DND-41 (cell line): ENCODE results near the gene WIF1.

Source experiments
- ATAC-seq: fragments of 200-7000 bp; cut with Tn5 transposase; 3 replicates; pipeline ENCODE4 v1.9.1; 2021; ENCODE audit warnings: low read depth; ENCODE audit not compliant: insufficient read depth
- DNase-seq: peaks from one replicate; pipeline ENCODE4 v3.0.0-alpha.2; 2020
- H2AFZ ChIP-seq: 2 replicates; pipeline ENCODE4 v1.6.0; 2012; ENCODE audit warnings: low read depth, low read length
- H3K27ac ChIP-seq: 2 replicates; pipeline ENCODE4 v1.5.1; 2012; ENCODE audit warnings: low read length, inconsistent platforms
- H3K27me3 ChIP-seq: fragments of 200-600 bp; sonication (generic); 2 replicates; pipeline ENCODE4 v1.6.0; 2012; ENCODE audit warnings: low read length, mild to moderate bottlenecking, inconsistent platforms; ENCODE audit not compliant: insufficient read depth, poor library complexity
- H3K36me3 ChIP-seq: 2 replicates; pipeline ENCODE4 v1.5.1; 2012; ENCODE audit warnings: low read length, inconsistent platforms; ENCODE audit not compliant: insufficient read depth
- H3K4me1 ChIP-seq: 2 replicates; pipeline ENCODE4 v1.5.1; 2012; ENCODE audit warnings: mild to moderate bottlenecking, low read length; ENCODE audit not compliant: insufficient read depth
- H3K4me2 ChIP-seq: 2 replicates; pipeline ENCODE4 v1.6.0; 2012; ENCODE audit warnings: mild to moderate bottlenecking, moderate library complexity, low read length, inconsistent platforms; ENCODE audit not compliant: insufficient read depth
- H3K4me3 ChIP-seq, 2 experiments: fragments of 200-600 bp in 1 of 2; shearing (Covaris generic) in 1 of 2; 2 replicates each; pipeline ENCODE4 v1.5.1; 2012 to 2016; ENCODE audit warnings: inconsistent platforms in 2 of 2, low read length in 2 of 2, mild to moderate bottlenecking in 2 of 2, low read depth in 1 of 2, moderate library complexity in 1 of 2
- H3K79me2 ChIP-seq: 2 replicates; pipeline ENCODE4 v1.6.0; 2012; ENCODE audit warnings: low read length, inconsistent platforms; ENCODE audit not compliant: insufficient read depth
- H3K9ac ChIP-seq: 2 replicates; pipeline ENCODE4 v1.6.0; 2012; ENCODE audit warnings: low read depth, mild to moderate bottlenecking, inconsistent platforms, low read length, moderate library complexity
- H3K9me3 ChIP-seq: 2 replicates; pipeline ENCODE4 v1.5.1; 2012; ENCODE audit warnings: low read length, moderate library complexity, mild to moderate bottlenecking, inconsistent platforms; ENCODE audit not compliant: insufficient read depth, severe bottlenecking
- H4K20me1 ChIP-seq: 2 replicates; pipeline ENCODE4 v1.6.0; 2012; ENCODE audit warnings: low read length; ENCODE audit not compliant: insufficient read depth
- EZH2 ChIP-seq: IDR thresholded peaks from 3 replicates; pipeline ENCODE4 v1.6.1; 2012; ENCODE audit warnings: borderline replicate concordance, low read depth, mild to moderate bottlenecking, moderate library complexity, low read length, inconsistent platforms; ENCODE audit not compliant: severe bottlenecking
- TF ChIP-seq, protein P1 (sequence below): IDR thresholded peaks from 2 replicates; pipeline ENCODE4 v1.5.1; 2012; ENCODE audit warnings: borderline replicate concordance, low read length, moderate library complexity, mild to moderate bottlenecking; ENCODE audit not compliant: poor library complexity, severe bottlenecking; ENCODE audit errors: extremely low read depth

The WIF1 gene

GRCh38 chr12:65083581-65083980 is 37.5 kb downstream of the WIF1 start:
- Histone ChIP-seq H3K9ac (no peak overlapping the region), H3K4me1 (no peaks in the 10 kb centered on the region), H3K4me2 (no peak overlapping the region), H3K79me2 (no peaks in the 10 kb centered on the region), H3K9me3 (no peaks in the 10 kb centered on the region), H2AFZ (no peak overlapping the region), H3K27me3 (peaks cover 11% of the 10 kb centered on the region), H3K27ac (no peak overlapping the region), H4K20me1 (no peaks in the 10 kb centered on the region), H3K36me3 (no peaks in the 10 kb centered on the region), H3K4me3 (no peak overlapping the region)
- no peak for DNase-seq
- no peak for TF ChIP-seq EZH2
- TF ChIP-seq, protein P1, sequence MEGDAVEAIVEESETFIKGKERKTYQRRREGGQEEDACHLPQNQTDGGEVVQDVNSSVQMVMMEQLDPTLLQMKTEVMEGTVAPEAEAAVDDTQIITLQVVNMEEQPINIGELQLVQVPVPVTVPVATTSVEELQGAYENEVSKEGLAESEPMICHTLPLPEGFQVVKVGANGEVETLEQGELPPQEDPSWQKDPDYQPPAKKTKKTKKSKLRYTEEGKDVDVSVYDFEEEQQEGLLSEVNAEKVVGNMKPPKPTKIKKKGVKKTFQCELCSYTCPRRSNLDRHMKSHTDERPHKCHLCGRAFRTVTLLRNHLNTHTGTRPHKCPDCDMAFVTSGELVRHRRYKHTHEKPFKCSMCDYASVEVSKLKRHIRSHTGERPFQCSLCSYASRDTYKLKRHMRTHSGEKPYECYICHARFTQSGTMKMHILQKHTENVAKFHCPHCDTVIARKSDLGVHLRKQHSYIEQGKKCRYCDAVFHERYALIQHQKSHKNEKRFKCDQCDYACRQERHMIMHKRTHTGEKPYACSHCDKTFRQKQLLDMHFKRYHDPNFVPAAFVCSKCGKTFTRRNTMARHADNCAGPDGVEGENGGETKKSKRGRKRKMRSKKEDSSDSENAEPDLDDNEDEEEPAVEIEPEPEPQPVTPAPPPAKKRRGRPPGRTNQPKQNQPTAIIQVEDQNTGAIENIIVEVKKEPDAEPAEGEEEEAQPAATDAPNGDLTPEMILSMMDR: no peak
- ATAC-seq: no peak

DNA sequence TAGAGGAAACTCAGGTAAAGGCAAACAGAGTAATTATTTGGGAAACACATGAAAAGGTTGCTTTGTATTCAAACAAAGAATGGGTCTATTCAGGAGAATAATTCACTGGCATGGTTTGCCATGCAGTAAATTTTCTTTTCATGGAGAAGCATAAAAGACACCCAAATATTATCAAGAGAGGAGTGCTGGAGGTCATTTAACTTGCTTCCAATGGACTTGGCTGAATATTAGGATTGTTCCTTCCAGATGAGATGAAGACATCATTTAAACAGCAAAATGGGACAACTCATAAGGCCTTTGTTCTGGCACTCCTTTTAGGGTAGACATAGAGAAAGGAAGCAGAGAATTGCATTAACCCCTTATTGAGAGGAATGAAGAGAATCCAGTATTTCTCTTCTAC is 38.7 kb downstream of the WIF1 start:
- TF ChIP-seq EZH2: no peak
- TF ChIP-seq, protein P1: no peak
- DNase-seq (no peak), ATAC-seq (no peak)
- Histone ChIP-seq H3K79me2 (no peaks in the 10 kb centered on the region), H3K4me2 (no peak overlapping the region), H3K36me3 (no peaks in the 10 kb centered on the region), H3K9ac (no peak overlapping the region), H3K4me1 (no peaks in the 10 kb centered on the region), H3K27me3 (peaks cover 11% of the 10 kb centered on the region), H3K9me3 (no peaks in the 10 kb centered on the region), H3K4me3 (no peak overlapping the region), H4K20me1 (no peaks in the 10 kb centered on the region), H3K27ac (no peak overlapping the region), H2AFZ (no peak overlapping the region)

GRCh38 chr12:65081496-65081895 is 39.6 kb downstream of the WIF1 start:
- Histone ChIP-seq H3K27ac (no peak overlapping the region), H3K27me3 (peaks cover 11% of the 10 kb centered on the region), H3K36me3 (no peaks in the 10 kb centered on the region), H3K9me3 (no peaks in the 10 kb centered on the region), H4K20me1 (no peaks in the 10 kb centered on the region), H2AFZ (no peak overlapping the region), H3K9ac (no peak overlapping the region), H3K4me1 (no peaks in the 10 kb centered on the region), H3K4me2 (no peak overlapping the region), H3K79me2 (no peaks in the 10 kb centered on the region), H3K4me3 (no peak overlapping the region)
- no peak for ATAC-seq
- no peak for TF ChIP-seq EZH2
- TF ChIP-seq, protein P1: no peak
- DNase-seq: no peak

DNA sequence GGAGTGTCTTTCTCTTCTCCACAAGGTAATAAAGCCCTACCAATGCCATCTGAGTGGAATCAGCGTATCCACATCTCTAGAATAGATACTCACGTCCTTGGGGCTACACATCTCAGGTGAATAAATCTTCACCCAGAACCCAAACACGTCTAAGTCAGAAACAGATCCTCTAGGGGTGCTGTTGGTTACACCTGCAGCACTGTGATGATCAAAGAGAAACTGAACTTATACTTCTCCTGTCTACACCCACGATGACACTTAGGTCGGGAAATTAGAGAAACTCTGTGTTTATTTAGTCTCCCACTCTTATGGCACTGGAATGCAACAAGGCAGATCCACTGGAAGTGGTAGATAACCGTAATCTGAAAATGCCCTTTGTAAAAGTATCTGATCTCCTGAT is 46.2 kb downstream of the WIF1 start:
- DNase-seq (no peak), ATAC-seq (peak; percentile 37; the same call in 1 of the 3 replicates)
- H3K9ac ChIP-seq: no peak overlapping the region
- H3K79me2 ChIP-seq: no peaks in the 10 kb centered on the region
- no peak overlapping the region for H3K27ac ChIP-seq
- H4K20me1 ChIP-seq: no peaks in the 10 kb centered on the region
- H2AFZ ChIP-seq: no peak overlapping the region
- H3K4me2 ChIP-seq: no peak overlapping the region
- H3K4me1 ChIP-seq: no peaks in the 10 kb centered on the region
- no peak overlapping the region for H3K4me3 ChIP-seq
- no peak for TF ChIP-seq EZH2
- TF ChIP-seq, protein P1: peak; percentile 28
- H3K27me3 ChIP-seq: peaks cover 8% of the 10 kb centered on the region
- H3K9me3 ChIP-seq: no peaks in the 10 kb centered on the region
- H3K36me3 ChIP-seq: no peaks in the 10 kb centered on the region
